NCI-H2029 (cell line): ENCODE results near the gene ERO1A.

Experiments
- DNase-seq: peaks from one replicate; lab custom pipeline; 2025; lab: John Stamatoyannopoulos, UW

The ERO1A gene

GRCh38 chr14:52607061-52607460, 88.3 kb downstream of the ERO1A start:
- no peak for DNase-seq

GRCh38 chr14:52602131-52602530, 93.2 kb downstream of the ERO1A start:
- no peak for DNase-seq

- DNase-seq, result no peak
Observed at GRCh38 chr14:52599974-52600373, 95.4 kb downstream of the ERO1A start.

- no peak for DNase-seq
Observed at GRCh38 chr14:52598568-52598967, 96.8 kb downstream of the ERO1A start.

GRCh38 chr14:52596861-52597260, 98.5 kb downstream of the ERO1A start:
- DNase-seq, result no peak

- no peak for DNase-seq
Observed at GRCh38 chr14:52596320-52596719, 99.0 kb downstream of the ERO1A start.

- DNase-seq, result no peak
Observed at GRCh38 chr14:52590318-52590717, 105.0 kb downstream of the ERO1A start.
